GM23248 (cell line): ENCODE data around the gene ABHD10. TPM values are rescaled to one million over a fixed set of nuclear protein-coding genes. Genes with fewer than 3 reads are reported as not detected.

Source experiments
- DNase-seq: peaks from one replicate; pipeline ENCODE4 v3.0.0-alpha.2; 2015
- H2AFZ ChIP-seq: fragments of 200-600 bp; sonication (generic); 2 replicates; pipeline ENCODE4 v1.6.1; 2016; ENCODE audit warnings: antibody characterized with exemption
- H3F3A ChIP-seq: fragments of 200-600 bp; sonication (generic); 2 replicates; pipeline ENCODE4 v1.6.1; 2016; ENCODE audit warnings: mild to moderate bottlenecking, antibody characterized with exemption, mixed run types; ENCODE audit not compliant: insufficient read depth
- H3K27ac ChIP-seq: fragments of 200-600 bp; sonication (generic); 2 replicates; pipeline ENCODE4 v1.5.1; 2016; ENCODE audit warnings: mild to moderate bottlenecking
- H3K27me3 ChIP-seq: fragments of 200-600 bp; sonication (generic); replicated peaks from 2 replicates; pipeline ENCODE4 v1.6.1; 2016; ENCODE audit warnings: mild to moderate bottlenecking; ENCODE audit not compliant: insufficient read depth
- H3K36me3 ChIP-seq: fragments of 200-600 bp; sonication (generic); 2 replicates; pipeline ENCODE4 v1.6.1; 2016; ENCODE audit warnings: low read depth, mild to moderate bottlenecking
- H3K4me1 ChIP-seq: fragments of 200-600 bp; sonication (generic); 2 replicates; pipeline ENCODE4 v1.6.1; 2016; ENCODE audit warnings: mild to moderate bottlenecking; ENCODE audit not compliant: insufficient read depth
- H3K4me2 ChIP-seq: fragments of 200-600 bp; sonication (generic); one replicate; pipeline ENCODE4 v1.6.1; 2016; ENCODE audit warnings: mild to moderate bottlenecking; ENCODE audit not compliant: unreplicated experiment
- H3K4me3 ChIP-seq: fragments of 200-600 bp; sonication (generic); 2 replicates; pipeline ENCODE4 v1.5.1; 2016; ENCODE audit warnings: mild to moderate bottlenecking
- H3K79me2 ChIP-seq: fragments of 200-600 bp; sonication (generic); 2 replicates; pipeline ENCODE4 v1.6.1; 2016; ENCODE audit warnings: mild to moderate bottlenecking; ENCODE audit not compliant: insufficient read depth
- H3K9ac ChIP-seq: fragments of 200-600 bp; sonication (generic); 2 replicates; pipeline ENCODE4 v1.6.1; 2016; ENCODE audit warnings: mild to moderate bottlenecking
- H3K9me2 ChIP-seq: fragments of 200-600 bp; sonication (generic); 2 replicates; pipeline ENCODE4 v1.6.1; 2016; ENCODE audit warnings: mixed run types, mild to moderate bottlenecking, moderate library complexity; ENCODE audit not compliant: insufficient read depth
- H3K9me3 ChIP-seq: fragments of 200-600 bp; sonication (generic); one replicate; pipeline ENCODE4 v1.6.1; 2017; ENCODE audit warnings: low read depth
- H4K20me1 ChIP-seq: fragments of 200-600 bp; sonication (generic); 2 replicates; pipeline ENCODE4 v1.6.0; 2016; ENCODE audit not compliant: insufficient read depth
- EZH2 ChIP-seq: fragments of 200-600 bp; sonication (generic); IDR thresholded peaks from 2 replicates; pipeline ENCODE4 v1.6.1; 2018; ENCODE audit warnings: antibody characterized with exemption, mild to moderate bottlenecking; ENCODE audit not compliant: insufficient read depth, poor library complexity, severe bottlenecking
- EZH2phosphoT487 ChIP-seq: fragments of 200-600 bp; sonication (generic); IDR thresholded peaks from 2 replicates; pipeline ENCODE4 v1.6.1; 2018; ENCODE audit warnings: antibody characterized with exemption, moderate library complexity, mild to moderate bottlenecking, low read depth; ENCODE audit not compliant: insufficient read depth
- WGBS, 2 experiments: methylation state at CpG; one replicate each; pipeline ENCODE4 v1.1.6; 2015 to 2017; ENCODE audit warnings: low lambda C conversion rate in 2 of 2, low coverage in 1 of 2; ENCODE audit errors: missing lambda C conversion rate in 2 of 2; 5-methylcytosine and 5-hydroxymethylcytosine counted together
- in situ Hi-C: fragments of 300-500 bp; cut with MboI; formaldehyde crosslinking; loops from 2 replicates; pipeline ENCODE4 v1.15.0; 2020
- polyA plus RNA-seq: library from polyadenylated mRNA; unstranded; fragments of >200 nt; fragmentation: Nextera tagmentation; extraction: Ambion mirVana; gene quantifications from 2 replicates; pipeline ENCODE4 v1.2.1, GENCODE V29; 2016
- total RNA-seq: library from RNA; depleted of rRNA; stranded (reverse); fragments of >200 nt; shearing (Covaris generic); gene quantifications from 2 replicates; pipeline ENCODE4 v1.2.3, GENCODE V29; 2014

The ABHD10 gene
- total and polyA plus RNA-seq, 2 experiments from 2014 or later, result 25.4 to 26.4 TPM

- Histone ChIP-seq H3K4me2 (no peak overlapping the region), H3K4me1 (peaks cover 42% of the 10 kb centered on the region), H4K20me1 (no peaks in the 10 kb centered on the region), H2AFZ (no peak overlapping the region), H3K9me3 (no peaks in the 10 kb centered on the region), H3K27ac (no peak overlapping the region; the same call in 1 of the 2 replicates), H3K9me2 (no peaks in the 10 kb centered on the region), H3K27me3 (no peaks in the 10 kb centered on the region), H3K4me3 (no peak overlapping the region), H3K79me2 (no peaks in the 10 kb centered on the region), H3K9ac (no peak overlapping the region), H3F3A (peaks cover 34% of the 10 kb centered on the region), H3K36me3 (no peaks in the 10 kb centered on the region)
- no peak for TF ChIP-seq EZH2phosphoT487
- TF ChIP-seq EZH2, result no peak
- in situ Hi-C loops, result no loop called here
- WGBS, 2 experiments, result 33 to 36% methylated on average over 4 of the region's 4 CpGs
- DNase-seq, result peak; percentile 58
These were observed 26.4 kb downstream of the ABHD10 start for GRCh38 chr3:112005091-112005672.

- Histone ChIP-seq H3K9ac (no peak overlapping the region), H3K27me3 (no peaks in the 10 kb centered on the region), H4K20me1 (no peaks in the 10 kb centered on the region), H3F3A (peaks cover 23% of the 10 kb centered on the region), H3K4me2 (no peak overlapping the region), H3K4me3 (no peak overlapping the region), H2AFZ (no peak overlapping the region), H3K9me2 (no peaks in the 10 kb centered on the region), H3K79me2 (no peaks in the 10 kb centered on the region), H3K9me3 (no peaks in the 10 kb centered on the region), H3K27ac (peak overlapping the region; percentile 1; the same call in 1 of the 2 replicates), H3K4me1 (peaks cover 27% of the 10 kb centered on the region), H3K36me3 (no peaks in the 10 kb centered on the region)
- peak; percentile 50 for DNase-seq
- TF ChIP-seq EZH2 (no peak), EZH2phosphoT487 (no peak)
- in situ Hi-C loops, result no loop called here
- 0 to 7% methylated on average over 1 of the region's 1 CpG for WGBS, 2 experiments
These were observed 28.8 kb downstream of the ABHD10 start for GRCh38 chr3:112007633-112008032.

DNA sequence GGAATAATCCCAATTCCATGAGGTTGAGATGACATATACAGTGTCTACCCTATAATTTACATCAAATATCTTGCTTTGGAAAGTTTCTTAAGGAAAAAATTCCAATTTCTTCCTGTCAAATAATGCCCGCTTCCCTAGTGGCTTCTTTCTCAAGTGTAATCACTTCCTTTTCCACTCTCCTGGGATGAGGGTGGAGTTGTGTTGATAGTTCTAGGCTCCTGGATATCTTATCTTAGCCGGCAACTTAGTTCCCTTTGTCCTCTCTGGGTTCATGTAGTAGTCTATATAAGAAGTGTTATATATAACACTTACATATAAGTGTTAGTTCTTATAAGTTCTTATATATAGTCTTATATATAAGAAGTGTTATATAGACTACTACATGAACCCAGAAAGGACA is 30.8 kb downstream of the ABHD10 start:
- no peaks in the 10 kb centered on the region for H3K27me3 ChIP-seq
- no peak overlapping the region for H3K4me2 ChIP-seq
- in situ Hi-C loops, result no loop called here
- H3F3A ChIP-seq, result peaks cover 13% of the 10 kb centered on the region
- H3K36me3 ChIP-seq, result no peaks in the 10 kb centered on the region
- 96 to 98% methylated on average over 2 of the region's 2 CpGs for WGBS, 2 experiments
- no peak overlapping the region for H3K4me3 ChIP-seq
- no peak overlapping the region for H3K9ac ChIP-seq
- TF ChIP-seq EZH2phosphoT487 (no peak), EZH2 (no peak)
- H3K9me2 ChIP-seq, result no peaks in the 10 kb centered on the region
- no peaks in the 10 kb centered on the region for H4K20me1 ChIP-seq
- no peak overlapping the region for H2AFZ ChIP-seq
- no peaks in the 10 kb centered on the region for H3K79me2 ChIP-seq
- no peak overlapping the region for H3K27ac ChIP-seq
- H3K9me3 ChIP-seq, result no peaks in the 10 kb centered on the region
- no peak for DNase-seq
- peaks cover 23% of the 10 kb centered on the region for H3K4me1 ChIP-seq

DNA sequence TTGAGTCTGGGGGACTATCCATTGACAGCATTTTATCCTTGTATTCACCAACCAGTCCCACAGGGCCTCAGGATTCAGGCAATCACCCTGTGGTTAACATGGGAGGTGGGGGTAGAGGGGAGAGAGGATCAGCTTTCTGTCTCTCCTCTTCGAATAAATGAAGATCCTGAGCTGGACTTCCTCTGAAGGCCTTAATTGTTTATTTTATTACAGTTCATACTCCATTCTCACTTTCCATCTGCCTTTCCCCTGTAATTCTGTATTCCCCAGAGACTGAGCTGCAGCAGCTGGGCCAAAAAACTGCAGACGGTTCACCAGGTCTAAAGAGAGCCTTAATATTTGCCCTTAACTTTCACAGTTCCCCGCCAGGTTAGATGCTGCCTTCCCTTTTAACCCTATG is 31.8 kb downstream of the ABHD10 start:
- Histone ChIP-seq H3K4me3 (no peak overlapping the region), H3K9me3 (no peaks in the 10 kb centered on the region), H3K27me3 (no peaks in the 10 kb centered on the region), H3K9ac (no peak overlapping the region), H3F3A (peaks cover 5% of the 10 kb centered on the region; the same call in 1 of the 2 replicates), H3K4me1 (peaks cover 15% of the 10 kb centered on the region), H3K4me2 (no peak overlapping the region), H3K27ac (no peak overlapping the region), H2AFZ (no peak overlapping the region), H3K36me3 (no peaks in the 10 kb centered on the region), H3K79me2 (no peaks in the 10 kb centered on the region), H4K20me1 (no peaks in the 10 kb centered on the region), H3K9me2 (no peaks in the 10 kb centered on the region)
- no peak for TF ChIP-seq EZH2
- no peak for TF ChIP-seq EZH2phosphoT487
- no peak for DNase-seq
- WGBS, 2 experiments, result 71 to 78% methylated on average over 3 of the region's 3 CpGs
- in situ Hi-C loops, result no loop called here
